DND-41 (cell line): ENCODE data around the gene OPN5.

ENCODE experiments used
- ATAC-seq: fragments of 200-7000 bp; cut with Tn5 transposase; 3 replicates; pipeline ENCODE4 v1.9.1; 2021; ENCODE audit warnings: low read depth; ENCODE audit not compliant: insufficient read depth
- DNase-seq: peaks from one replicate; pipeline ENCODE4 v3.0.0-alpha.2; 2020
- H2AFZ ChIP-seq: 2 replicates; pipeline ENCODE4 v1.6.0; 2012; ENCODE audit warnings: low read depth, low read length
- H3K27ac ChIP-seq: 2 replicates; pipeline ENCODE4 v1.5.1; 2012; ENCODE audit warnings: low read length, inconsistent platforms
- H3K27me3 ChIP-seq: fragments of 200-600 bp; sonication (generic); 2 replicates; pipeline ENCODE4 v1.6.0; 2012; ENCODE audit warnings: low read length, mild to moderate bottlenecking, inconsistent platforms; ENCODE audit not compliant: insufficient read depth, poor library complexity
- H3K36me3 ChIP-seq: 2 replicates; pipeline ENCODE4 v1.5.1; 2012; ENCODE audit warnings: low read length, inconsistent platforms; ENCODE audit not compliant: insufficient read depth
- H3K4me1 ChIP-seq: 2 replicates; pipeline ENCODE4 v1.5.1; 2012; ENCODE audit warnings: mild to moderate bottlenecking, low read length; ENCODE audit not compliant: insufficient read depth
- H3K4me2 ChIP-seq: 2 replicates; pipeline ENCODE4 v1.6.0; 2012; ENCODE audit warnings: mild to moderate bottlenecking, moderate library complexity, low read length, inconsistent platforms; ENCODE audit not compliant: insufficient read depth
- H3K4me3 ChIP-seq, 2 experiments: fragments of 200-600 bp in 1 of 2; shearing (Covaris generic) in 1 of 2; 2 replicates each; pipeline ENCODE4 v1.5.1; 2012 to 2016; ENCODE audit warnings: inconsistent platforms in 2 of 2, low read length in 2 of 2, mild to moderate bottlenecking in 2 of 2, low read depth in 1 of 2, moderate library complexity in 1 of 2
- H3K79me2 ChIP-seq: 2 replicates; pipeline ENCODE4 v1.6.0; 2012; ENCODE audit warnings: low read length, inconsistent platforms; ENCODE audit not compliant: insufficient read depth
- H3K9ac ChIP-seq: 2 replicates; pipeline ENCODE4 v1.6.0; 2012; ENCODE audit warnings: low read depth, mild to moderate bottlenecking, inconsistent platforms, low read length, moderate library complexity
- H3K9me3 ChIP-seq: 2 replicates; pipeline ENCODE4 v1.5.1; 2012; ENCODE audit warnings: low read length, moderate library complexity, mild to moderate bottlenecking, inconsistent platforms; ENCODE audit not compliant: insufficient read depth, severe bottlenecking
- H4K20me1 ChIP-seq: 2 replicates; pipeline ENCODE4 v1.6.0; 2012; ENCODE audit warnings: low read length; ENCODE audit not compliant: insufficient read depth
- EZH2 ChIP-seq: IDR thresholded peaks from 3 replicates; pipeline ENCODE4 v1.6.1; 2012; ENCODE audit warnings: borderline replicate concordance, low read depth, mild to moderate bottlenecking, moderate library complexity, low read length, inconsistent platforms; ENCODE audit not compliant: severe bottlenecking
- TF ChIP-seq, protein P1 (sequence below): IDR thresholded peaks from 2 replicates; pipeline ENCODE4 v1.5.1; 2012; ENCODE audit warnings: borderline replicate concordance, low read length, moderate library complexity, mild to moderate bottlenecking; ENCODE audit not compliant: poor library complexity, severe bottlenecking; ENCODE audit errors: extremely low read depth

Gene OPN5

DNA sequence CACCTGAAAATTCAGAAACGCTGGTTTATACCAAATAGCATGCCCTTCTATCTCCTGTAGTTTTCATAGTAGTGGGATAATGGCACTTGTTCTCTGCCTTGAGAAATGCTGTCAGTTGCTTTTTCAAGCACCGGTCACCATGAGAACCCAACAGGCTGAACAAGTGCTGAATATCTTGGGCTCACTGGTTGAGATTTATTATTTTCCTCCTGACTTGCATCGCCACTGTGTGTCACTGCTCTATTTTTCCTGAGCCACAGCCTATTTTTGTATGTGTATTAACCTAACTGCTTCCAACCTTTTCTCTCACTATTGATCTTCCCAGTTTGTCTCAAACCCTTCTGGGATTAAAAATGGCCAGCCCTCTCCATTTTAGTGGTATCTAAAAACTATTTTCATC lies 71.9 kb downstream of the OPN5 start:
- Histone ChIP-seq H3K9me3 (no peaks in the 10 kb centered on the region), H2AFZ (no peak overlapping the region), H3K4me2 (no peak overlapping the region), H3K9ac (no peak overlapping the region), H4K20me1 (no peaks in the 10 kb centered on the region), H3K27ac (no peak overlapping the region), H3K27me3 (no peaks in the 10 kb centered on the region), H3K36me3 (no peaks in the 10 kb centered on the region), H3K4me1 (no peaks in the 10 kb centered on the region), H3K79me2 (no peaks in the 10 kb centered on the region), H3K4me3 (no peak overlapping the region)
- DNase-seq (no peak), ATAC-seq (no peak)
- TF ChIP-seq, protein P1, sequence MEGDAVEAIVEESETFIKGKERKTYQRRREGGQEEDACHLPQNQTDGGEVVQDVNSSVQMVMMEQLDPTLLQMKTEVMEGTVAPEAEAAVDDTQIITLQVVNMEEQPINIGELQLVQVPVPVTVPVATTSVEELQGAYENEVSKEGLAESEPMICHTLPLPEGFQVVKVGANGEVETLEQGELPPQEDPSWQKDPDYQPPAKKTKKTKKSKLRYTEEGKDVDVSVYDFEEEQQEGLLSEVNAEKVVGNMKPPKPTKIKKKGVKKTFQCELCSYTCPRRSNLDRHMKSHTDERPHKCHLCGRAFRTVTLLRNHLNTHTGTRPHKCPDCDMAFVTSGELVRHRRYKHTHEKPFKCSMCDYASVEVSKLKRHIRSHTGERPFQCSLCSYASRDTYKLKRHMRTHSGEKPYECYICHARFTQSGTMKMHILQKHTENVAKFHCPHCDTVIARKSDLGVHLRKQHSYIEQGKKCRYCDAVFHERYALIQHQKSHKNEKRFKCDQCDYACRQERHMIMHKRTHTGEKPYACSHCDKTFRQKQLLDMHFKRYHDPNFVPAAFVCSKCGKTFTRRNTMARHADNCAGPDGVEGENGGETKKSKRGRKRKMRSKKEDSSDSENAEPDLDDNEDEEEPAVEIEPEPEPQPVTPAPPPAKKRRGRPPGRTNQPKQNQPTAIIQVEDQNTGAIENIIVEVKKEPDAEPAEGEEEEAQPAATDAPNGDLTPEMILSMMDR: no peak
- no peak for TF ChIP-seq EZH2

DNA sequence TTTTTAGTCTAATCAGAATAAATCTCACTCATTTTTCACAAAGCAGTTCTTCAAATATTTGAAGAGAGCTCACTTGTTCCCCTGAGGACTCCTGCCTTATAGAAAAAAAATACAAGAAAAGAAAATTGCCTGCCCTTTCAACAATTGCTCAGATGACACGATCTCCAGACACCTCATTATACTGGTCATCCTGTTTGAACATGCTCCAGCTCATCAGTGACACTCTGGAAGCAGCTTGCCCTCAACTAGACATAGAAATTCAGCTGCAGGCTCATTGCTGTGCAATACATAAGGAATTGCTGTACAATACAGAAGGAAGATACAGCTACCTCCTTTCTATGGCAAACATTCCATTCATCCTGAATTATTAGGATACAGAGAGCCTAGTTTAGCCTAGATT lies 73.1 kb downstream of the OPN5 start:
- H3K4me1 ChIP-seq: no peaks in the 10 kb centered on the region
- no peaks in the 10 kb centered on the region for H3K9me3 ChIP-seq
- no peak for ATAC-seq

DNA sequence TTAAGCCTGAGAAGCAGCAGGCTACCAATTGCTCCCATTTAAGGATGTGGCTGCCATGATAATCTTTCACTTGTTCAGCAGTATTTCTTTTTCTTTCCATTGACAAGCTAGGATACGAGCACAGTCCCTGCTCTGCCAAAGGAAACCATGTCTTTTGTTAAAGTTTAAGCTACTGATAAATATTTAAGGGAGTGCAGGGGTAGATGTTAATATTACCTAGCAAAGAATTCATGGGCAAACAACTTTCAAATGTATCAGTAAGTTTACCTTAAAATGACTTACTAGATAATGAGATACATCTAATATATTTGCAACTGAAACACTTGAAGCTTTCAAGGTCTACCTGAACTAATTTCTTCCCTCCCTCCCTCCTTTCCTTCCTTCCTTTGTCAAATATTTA lies 77.3 kb downstream of the OPN5 start:
- Histone ChIP-seq H2AFZ (no peak overlapping the region), H3K9me3 (no peaks in the 10 kb centered on the region), H4K20me1 (no peaks in the 10 kb centered on the region), H3K4me2 (no peak overlapping the region), H3K4me3 (no peak overlapping the region), H3K36me3 (no peaks in the 10 kb centered on the region), H3K27me3 (no peaks in the 10 kb centered on the region), H3K4me1 (no peaks in the 10 kb centered on the region), H3K27ac (no peak overlapping the region), H3K9ac (no peak overlapping the region), H3K79me2 (no peaks in the 10 kb centered on the region)
- DNase-seq (no peak), ATAC-seq (no peak)
- TF ChIP-seq, protein P1: no peak
- TF ChIP-seq EZH2: no peak

More for the DNA sequence above, 73.1 kb downstream of the OPN5 start:
- TF ChIP-seq, protein P1: no peak
- TF ChIP-seq EZH2: no peak
- Histone ChIP-seq H3K9ac (no peak overlapping the region), H3K4me3 (no peak overlapping the region), H3K36me3 (no peaks in the 10 kb centered on the region), H4K20me1 (no peaks in the 10 kb centered on the region), H3K79me2 (no peaks in the 10 kb centered on the region), H3K4me2 (no peak overlapping the region), H3K27me3 (no peaks in the 10 kb centered on the region), H3K27ac (no peak overlapping the region), H2AFZ (no peak overlapping the region)
- DNase-seq: no peak

GRCh38 chr6:47862731-47863130 lies 80.9 kb downstream of the OPN5 start:
- Histone ChIP-seq H4K20me1 (no peaks in the 10 kb centered on the region), H3K27me3 (no peaks in the 10 kb centered on the region)
- no peak for ATAC-seq

More at GRCh38 chr6:47862731-47863130, 80.9 kb downstream of the OPN5 start:
- Histone ChIP-seq H3K4me1 (no peaks in the 10 kb centered on the region), H3K27ac (no peak overlapping the region), H3K9me3 (no peaks in the 10 kb centered on the region), H3K4me2 (no peak overlapping the region), H3K36me3 (no peaks in the 10 kb centered on the region), H3K79me2 (no peaks in the 10 kb centered on the region), H2AFZ (no peak overlapping the region), H3K9ac (no peak overlapping the region), H3K4me3 (no peak overlapping the region)
- TF ChIP-seq, protein P1: no peak
- TF ChIP-seq EZH2: no peak
- no peak for DNase-seq
